ENCODE measurements around the gene ADGRG6.

Gene ADGRG6

GRCh38 chr6:142376800-142377496 lies 75.1 kb downstream of the ADGRG6 start:
- H3K36me3 ChIP-seq (ENCODE audit: control insufficient read depth in 1 of 2, insufficient read depth in 2 of 2, low read length in 2 of 2), result no peaks in the 10 kb centered on the region
- H2AFZ ChIP-seq (ENCODE audit: insufficient read depth, low read length, poor library complexity), result no peak overlapping the region
- no peak overlapping the region for H3K4me2 ChIP-seq (ENCODE audit: low read length)
- H3K4me1 ChIP-seq (ENCODE audit: control insufficient read depth in 1 of 2, insufficient read depth in 2 of 2, low read length in 2 of 2), result peaks cover 11 to 17% of the 10 kb centered on the region in 2 experiments
- peaks cover 3% of the 10 kb centered on the region for H3K79me2 ChIP-seq (ENCODE audit: control insufficient read depth, insufficient read depth, low read length, poor library complexity)
- H3K18ac ChIP-seq (ENCODE audit: low read length), result no peak overlapping the region
- H2BK5ac ChIP-seq (ENCODE audit: low read depth, low read length, poor library complexity), result peak overlapping the region; percentile 93
- H2BK120ac ChIP-seq (ENCODE audit: insufficient read depth, low read length, poor library complexity), result peak overlapping the region; percentile 91
- DNase-seq, result peak in 1 of 2 donors; percentile 23
- H3K4me3 ChIP-seq (ENCODE audit: low read depth, low read length), result no peak overlapping the region
- H3K14ac ChIP-seq (ENCODE audit: low read length), result peak overlapping the region; percentile 77
- H3K9me3 ChIP-seq (ENCODE audit: insufficient read depth, low read depth, low read length), result no peaks in the 10 kb centered on the region
- H2AK5ac ChIP-seq (ENCODE audit: low read length), result no peak overlapping the region
- no peak overlapping the region for H3K9ac ChIP-seq (ENCODE audit: low read length)
- H3K4ac ChIP-seq (ENCODE audit: low read depth, low read length), result peak overlapping the region; percentile 69
- no peak overlapping the region for H4K12ac ChIP-seq (ENCODE audit: low read depth, low read length)
- H3K27me3 ChIP-seq (ENCODE audit: insufficient read depth, low read length), result no peaks in the 10 kb centered on the region
- H3K79me1 ChIP-seq (ENCODE audit: low read length), result peaks cover 26% of the 10 kb centered on the region
- H2BK12ac ChIP-seq (ENCODE audit: low read length), result peak overlapping the region; percentile 80
- H3K23ac ChIP-seq (ENCODE audit: low read length), result no peak overlapping the region
- H3K27ac ChIP-seq (ENCODE audit: low read depth, low read length), result peak overlapping the region; percentile 97
- peak overlapping the region; percentile 87 for H4K8ac ChIP-seq (ENCODE audit: low read depth, low read length)
- H4K91ac ChIP-seq (ENCODE audit: low read depth, low read length), result peak overlapping the region; percentile 83
- no CpG with 5 or more reads among the region's 7 CpGs for WGBS (ENCODE audit: extremely low coverage, insufficient coverage, insufficient read length)

- no peak for DNase-seq
These were observed 75.7 kb downstream of the ADGRG6 start for GRCh38 chr6:142377497-142377848.

GRCh38 chr6:142378138-142378875 lies 76.5 kb downstream of the ADGRG6 start:
- H3K9ac ChIP-seq (ENCODE audit: low read length), result no peak overlapping the region
- H2BK12ac ChIP-seq (ENCODE audit: low read length), result no peak overlapping the region
- H3K14ac ChIP-seq (ENCODE audit: low read length), result no peak overlapping the region
- H3K18ac ChIP-seq (ENCODE audit: low read length), result no peak overlapping the region
- H3K27me3 ChIP-seq (ENCODE audit: insufficient read depth, low read length), result no peaks in the 10 kb centered on the region
- no peaks in the 10 kb centered on the region for H3K36me3 ChIP-seq (ENCODE audit: control insufficient read depth in 1 of 2, insufficient read depth in 2 of 2, low read length in 2 of 2)
- no CpG with 5 or more reads among the region's 2 CpGs for WGBS (ENCODE audit: extremely low coverage, insufficient coverage, insufficient read length)
- peak overlapping the region; percentile 11 for H2BK120ac ChIP-seq (ENCODE audit: insufficient read depth, low read length, poor library complexity)
- H3K23ac ChIP-seq (ENCODE audit: low read length), result no peak overlapping the region
- H3K4me3 ChIP-seq (ENCODE audit: low read depth, low read length), result no peak overlapping the region
- peak; percentile 15 to 22 for DNase-seq
- no peak overlapping the region for H3K4ac ChIP-seq (ENCODE audit: low read depth, low read length)
- H2AFZ ChIP-seq (ENCODE audit: insufficient read depth, low read length, poor library complexity), result no peak overlapping the region
- peaks cover 11 to 17% of the 10 kb centered on the region in 2 experiments for H3K4me1 ChIP-seq (ENCODE audit: control insufficient read depth in 1 of 2, insufficient read depth in 2 of 2, low read length in 2 of 2)
- no peaks in the 10 kb centered on the region for H3K9me3 ChIP-seq (ENCODE audit: insufficient read depth, low read depth, low read length)
- no peak overlapping the region for H4K12ac ChIP-seq (ENCODE audit: low read depth, low read length)
- H3K4me2 ChIP-seq (ENCODE audit: low read length), result peak overlapping the region; percentile 18
- H3K79me2 ChIP-seq (ENCODE audit: control insufficient read depth, insufficient read depth, low read length, poor library complexity), result peaks cover 3% of the 10 kb centered on the region
- H4K91ac ChIP-seq (ENCODE audit: low read depth, low read length), result no peak overlapping the region
- peaks cover 23% of the 10 kb centered on the region for H3K79me1 ChIP-seq (ENCODE audit: low read length)
- H2AK5ac ChIP-seq (ENCODE audit: low read length), result no peak overlapping the region
- peak overlapping the region; percentile 94 for H3K27ac ChIP-seq (ENCODE audit: low read depth, low read length)
- no peak overlapping the region for H4K8ac ChIP-seq (ENCODE audit: low read depth, low read length)
- H2BK5ac ChIP-seq (ENCODE audit: low read depth, low read length, poor library complexity), result no peak overlapping the region

More at GRCh38 chr6:142377497-142377848, 75.7 kb downstream of the ADGRG6 start:
- H2BK5ac ChIP-seq (ENCODE audit: low read depth, low read length, poor library complexity), result no peak overlapping the region
- H2BK12ac ChIP-seq (ENCODE audit: low read length), result no peak overlapping the region
- WGBS (ENCODE audit: extremely low coverage, insufficient coverage, insufficient read length), result no CpG with 5 or more reads among the region's 4 CpGs
- H3K18ac ChIP-seq (ENCODE audit: low read length), result no peak overlapping the region
- H4K91ac ChIP-seq (ENCODE audit: low read depth, low read length), result peak overlapping the region; percentile 83
- no peak overlapping the region for H3K9ac ChIP-seq (ENCODE audit: low read length)
- no peak overlapping the region for H3K23ac ChIP-seq (ENCODE audit: low read length)
- H3K4ac ChIP-seq (ENCODE audit: low read depth, low read length), result no peak overlapping the region
- H4K8ac ChIP-seq (ENCODE audit: low read depth, low read length), result no peak overlapping the region
- no peak overlapping the region for H3K14ac ChIP-seq (ENCODE audit: low read length)
- no peak overlapping the region for H4K12ac ChIP-seq (ENCODE audit: low read depth, low read length)
- no peak overlapping the region for H3K4me3 ChIP-seq (ENCODE audit: low read depth, low read length)
- no peaks in the 10 kb centered on the region for H3K27me3 ChIP-seq (ENCODE audit: insufficient read depth, low read length)
- peaks cover 25% of the 10 kb centered on the region for H3K79me1 ChIP-seq (ENCODE audit: low read length)
- peaks cover 3% of the 10 kb centered on the region for H3K79me2 ChIP-seq (ENCODE audit: control insufficient read depth, insufficient read depth, low read length, poor library complexity)
- no peak overlapping the region for H2AFZ ChIP-seq (ENCODE audit: insufficient read depth, low read length, poor library complexity)
- peak overlapping the region; percentile 91 for H2BK120ac ChIP-seq (ENCODE audit: insufficient read depth, low read length, poor library complexity)
- no peaks in the 10 kb centered on the region for H3K36me3 ChIP-seq (ENCODE audit: control insufficient read depth in 1 of 2, insufficient read depth in 2 of 2, low read length in 2 of 2)
- H3K4me2 ChIP-seq (ENCODE audit: low read length), result no peak overlapping the region
- H3K9me3 ChIP-seq (ENCODE audit: insufficient read depth, low read depth, low read length), result no peaks in the 10 kb centered on the region
- H2AK5ac ChIP-seq (ENCODE audit: low read length), result no peak overlapping the region
- H3K27ac ChIP-seq (ENCODE audit: low read depth, low read length), result peak overlapping the region; percentile 97
- H3K4me1 ChIP-seq (ENCODE audit: control insufficient read depth in 1 of 2, insufficient read depth in 2 of 2, low read length in 2 of 2), result peaks cover 11 to 17% of the 10 kb centered on the region in 2 experiments

- no peak overlapping the region for H3K23ac ChIP-seq (ENCODE audit: low read length)
- H4K12ac ChIP-seq (ENCODE audit: low read depth, low read length), result no peak overlapping the region
- no peak overlapping the region for H3K27ac ChIP-seq (ENCODE audit: low read depth, low read length)
- no peaks in the 10 kb centered on the region for H3K36me3 ChIP-seq (ENCODE audit: control insufficient read depth in 1 of 2, insufficient read depth in 2 of 2, low read length in 2 of 2)
- H4K8ac ChIP-seq (ENCODE audit: low read depth, low read length), result no peak overlapping the region
- peak; percentile 30 to 53 for DNase-seq
- WGBS (ENCODE audit: extremely low coverage, insufficient coverage, insufficient read length), result no CpG with 5 or more reads among the region's 4 CpGs
- H3K9ac ChIP-seq (ENCODE audit: low read length), result no peak overlapping the region
- peaks cover 2% of the 10 kb centered on the region for H3K79me2 ChIP-seq (ENCODE audit: control insufficient read depth, insufficient read depth, low read length, poor library complexity)
- no peak overlapping the region for H2AFZ ChIP-seq (ENCODE audit: insufficient read depth, low read length, poor library complexity)
- H3K14ac ChIP-seq (ENCODE audit: low read length), result peak overlapping the region; percentile 47
- no peak overlapping the region for H3K4me3 ChIP-seq (ENCODE audit: low read depth, low read length)
- H2BK5ac ChIP-seq (ENCODE audit: low read depth, low read length, poor library complexity), result no peak overlapping the region
- H4K91ac ChIP-seq (ENCODE audit: low read depth, low read length), result peak overlapping the region; percentile 6
- H3K4me2 ChIP-seq (ENCODE audit: low read length), result no peak overlapping the region
- no peaks in the 10 kb centered on the region for H3K9me3 ChIP-seq (ENCODE audit: insufficient read depth, low read depth, low read length)
- peaks cover 11% of the 10 kb centered on the region for H3K79me1 ChIP-seq (ENCODE audit: low read length)
- no peak overlapping the region for H2BK120ac ChIP-seq (ENCODE audit: insufficient read depth, low read length, poor library complexity)
- H3K4me1 ChIP-seq (ENCODE audit: control insufficient read depth in 1 of 2, insufficient read depth in 2 of 2, low read length in 2 of 2), result peaks cover 3 to 8% of the 10 kb centered on the region in 2 experiments
- no peak overlapping the region for H3K18ac ChIP-seq (ENCODE audit: low read length)
- no peaks in the 10 kb centered on the region for H3K27me3 ChIP-seq (ENCODE audit: insufficient read depth, low read length)
- H3K4ac ChIP-seq (ENCODE audit: low read depth, low read length), result no peak overlapping the region
- H2BK12ac ChIP-seq (ENCODE audit: low read length), result peak overlapping the region; percentile 4
- H2AK5ac ChIP-seq (ENCODE audit: low read length), result no peak overlapping the region
These were observed 78.8 kb downstream of the ADGRG6 start for GRCh38 chr6:142380626-142381025.

Measured in trophoblast cell (in vitro differentiated cells and primary cell).